ENCODE measurements around the gene KDM4D.

GRCh38 chr11:95044010-95044409 lies 70.5 kb downstream of the KDM4D start:
- no peak for TF ChIP-seq CTCF (IDR thresholded peaks at IDR 0.05; ENCODE audit: low read depth, low read length)
- TF ChIP-seq EZH2phosphoT487 (IDR thresholded peaks at IDR 0.05; ENCODE audit: low read depth) = no peak
